T follicular helper cell (primary cell): ENCODE data around the gene SLC6A6.

Experiments used
- DNase-seq: peaks from one replicate; pipeline ENCODE4 v3.0.0-alpha.2; 2020; ENCODE audit warnings: low read depth

The SLC6A6 gene

GRCh38 chr3:14371573-14372474 lies 30.6 kb upstream of the SLC6A6 start:
- no peak for DNase-seq

GRCh38 chr3:14372587-14372986 lies 29.8 kb upstream of the SLC6A6 start:
- no peak for DNase-seq

GRCh38 chr3:14373753-14374376 lies 28.5 kb upstream of the SLC6A6 start:
- DNase-seq = no peak

- DNase-seq = no peak
Measured at GRCh38 chr3:14374444-14374883, 27.9 kb upstream of the SLC6A6 start.

GRCh38 chr3:14375192-14375591 lies 27.2 kb upstream of the SLC6A6 start:
- DNase-seq = no peak

GRCh38 chr3:14376348-14377043 lies 25.9 kb upstream of the SLC6A6 start:
- no peak for DNase-seq

GRCh38 chr3:14377044-14377837 lies 25.2 kb upstream of the SLC6A6 start:
- no peak for DNase-seq

GRCh38 chr3:14377838-14378169 lies 24.6 kb upstream of the SLC6A6 start:
- no peak for DNase-seq

GRCh38 chr3:14378415-14378814 lies 24.0 kb upstream of the SLC6A6 start:
- no peak for DNase-seq

- no peak for DNase-seq
Measured at GRCh38 chr3:14379843-14380242, 22.6 kb upstream of the SLC6A6 start.

GRCh38 chr3:14386254-14386653 lies 16.2 kb upstream of the SLC6A6 start:
- DNase-seq = no peak

- DNase-seq = no peak
Measured at GRCh38 chr3:14388201-14388600, 14.2 kb upstream of the SLC6A6 start.

- DNase-seq = no peak
Measured at GRCh38 chr3:14389166-14389606, 13.2 kb upstream of the SLC6A6 start.

- DNase-seq = no peak
Measured at GRCh38 chr3:14389716-14390115, 12.7 kb upstream of the SLC6A6 start.

- DNase-seq = no peak
Measured at GRCh38 chr3:14391033-14391432, 11.4 kb upstream of the SLC6A6 start.

GRCh38 chr3:14392231-14392630 lies 10.2 kb upstream of the SLC6A6 start:
- no peak for DNase-seq

GRCh38 chr3:14392803-14393319 lies 9.5 kb upstream of the SLC6A6 start:
- no peak for DNase-seq

- DNase-seq = no peak
Measured at GRCh38 chr3:14393440-14394106, 8.8 kb upstream of the SLC6A6 start.

- DNase-seq = no peak
Measured at GRCh38 chr3:14396031-14396692, 6.2 kb upstream of the SLC6A6 start.

- DNase-seq = no peak
Measured at GRCh38 chr3:14397046-14397445, 5.4 kb upstream of the SLC6A6 start.

GRCh38 chr3:14397531-14397930 lies 4.9 kb upstream of the SLC6A6 start:
- no peak for DNase-seq
